Activated effector memory CD4-positive, alpha-beta T cell treated with Interleukin-2 at 50 U/mL for 16 hours (primary cell): ENCODE data around the gene CATSPER1.

Experiments used
- DNase-seq: peaks from one replicate; pipeline ENCODE4 v3.0.0-alpha.2; 2020

CATSPER1 gene

DNA sequence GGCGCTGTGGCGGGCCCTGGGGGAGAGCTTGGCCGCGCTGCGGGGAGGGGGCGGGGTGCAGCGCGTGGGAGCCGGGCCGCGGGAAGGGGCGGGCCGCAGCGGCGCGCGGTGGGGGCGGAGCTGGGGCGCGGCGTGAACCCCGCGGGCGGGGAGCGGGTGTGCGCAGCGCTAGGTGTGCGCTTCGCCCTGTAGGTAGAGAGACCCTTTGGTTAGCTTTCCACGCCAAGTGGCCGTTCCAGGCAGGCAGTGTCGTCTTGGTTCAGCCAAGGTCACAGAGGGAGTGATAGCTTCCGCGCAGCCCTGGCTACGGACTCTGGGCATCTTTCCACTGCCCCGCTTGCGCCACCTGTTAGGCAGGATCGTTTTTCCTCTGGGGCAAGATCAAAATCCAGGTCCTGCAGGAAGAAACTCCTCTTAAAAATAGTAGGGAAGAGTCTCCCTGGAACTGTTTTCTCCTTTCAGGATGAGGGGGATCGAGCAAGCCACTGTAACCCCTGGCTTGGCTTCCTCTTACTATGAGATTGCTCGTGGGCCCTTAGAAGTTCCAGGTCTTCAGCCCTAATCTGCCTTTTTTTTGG lies 23.5 kb downstream of the CATSPER1 start:
- DNase-seq, result no peak

DNA sequence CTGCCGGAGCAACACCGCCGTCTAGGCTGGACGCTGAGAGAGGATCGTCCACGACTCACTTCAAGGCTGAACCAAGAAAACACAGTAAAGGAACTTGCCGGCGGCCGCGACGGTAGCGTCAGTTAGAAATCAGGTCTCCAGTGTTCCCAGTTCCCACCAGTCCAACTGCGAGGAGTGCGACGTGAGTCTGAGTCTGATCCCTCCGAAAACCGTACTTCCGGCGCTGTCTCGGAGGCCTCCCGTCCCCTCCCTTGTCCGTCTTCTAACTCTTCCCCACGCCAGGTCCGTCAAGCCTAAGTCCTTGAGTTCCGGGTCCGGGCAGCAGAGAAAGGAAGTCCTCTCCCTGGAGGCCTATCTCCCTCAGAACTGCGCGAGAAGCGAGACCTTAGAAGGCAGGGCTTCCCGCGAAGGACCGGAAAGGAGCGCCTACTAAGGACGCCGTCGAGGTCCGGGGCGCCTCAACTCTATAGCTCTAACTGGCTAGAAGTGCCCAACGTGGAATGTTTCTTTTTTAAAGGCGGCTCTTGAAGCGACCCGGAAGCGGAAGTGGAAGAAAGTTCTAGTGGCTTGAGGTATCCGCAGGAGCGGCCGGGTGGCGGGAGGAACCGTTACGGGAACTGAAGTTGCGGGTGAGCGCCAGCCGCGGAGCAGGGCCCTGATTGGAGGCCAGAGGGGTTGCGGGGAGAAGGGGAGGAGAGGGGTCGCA lies 24.2 kb downstream of the CATSPER1 start, which contains the start of the genes BANF1 and EIF1AD:
BANF1 (plus strand) TSS at position 562 of the 706 bp plus-strand sequence. CDS start 748 bp downstream, outside the sequence.
EIF1AD (minus strand) TSS at position 216 of the 706 bp plus-strand sequence. CDS start 1,768 bp downstream, outside the sequence.
- DNase-seq, result peak; percentile 92

DNA sequence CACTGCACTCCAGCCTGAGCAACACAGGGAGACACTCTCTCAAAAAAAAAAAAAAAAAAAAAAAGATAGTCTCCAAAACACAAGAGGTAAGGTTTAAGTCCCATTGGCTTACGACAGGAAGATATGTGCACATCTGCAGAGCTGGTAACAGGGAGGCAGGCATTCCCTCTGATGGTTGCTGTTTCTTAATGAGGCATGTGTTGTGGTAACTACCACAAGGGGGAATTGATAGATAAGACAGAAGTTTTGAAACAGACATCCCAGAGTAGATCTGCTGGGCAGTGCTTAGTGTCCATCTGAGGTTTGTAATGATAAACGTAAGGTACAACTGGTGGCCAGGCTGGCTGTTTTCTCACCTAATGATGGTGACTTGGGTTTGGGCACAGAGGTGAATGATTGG lies 29.0 kb downstream of the CATSPER1 start:
- no peak for DNase-seq

DNA sequence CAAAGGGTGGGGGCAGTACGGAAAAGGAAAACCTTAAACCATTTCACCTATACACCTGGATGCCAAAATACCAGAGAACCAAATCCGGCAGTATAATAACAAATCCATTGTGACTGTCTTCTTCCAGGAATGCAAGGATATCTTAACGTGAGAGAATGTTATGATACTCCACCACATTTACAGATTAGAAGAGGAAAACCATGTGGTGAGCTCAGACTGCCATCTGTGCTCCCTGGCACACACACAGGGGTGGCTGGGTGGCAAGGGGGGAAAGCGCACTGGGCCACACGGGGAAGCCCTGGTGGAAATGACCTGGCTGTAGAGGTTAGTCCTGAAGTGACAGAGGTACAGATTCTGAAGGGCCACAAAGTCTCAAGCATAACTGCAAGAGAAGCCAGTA lies 34.2 kb downstream of the CATSPER1 start:
- no peak for DNase-seq

DNA sequence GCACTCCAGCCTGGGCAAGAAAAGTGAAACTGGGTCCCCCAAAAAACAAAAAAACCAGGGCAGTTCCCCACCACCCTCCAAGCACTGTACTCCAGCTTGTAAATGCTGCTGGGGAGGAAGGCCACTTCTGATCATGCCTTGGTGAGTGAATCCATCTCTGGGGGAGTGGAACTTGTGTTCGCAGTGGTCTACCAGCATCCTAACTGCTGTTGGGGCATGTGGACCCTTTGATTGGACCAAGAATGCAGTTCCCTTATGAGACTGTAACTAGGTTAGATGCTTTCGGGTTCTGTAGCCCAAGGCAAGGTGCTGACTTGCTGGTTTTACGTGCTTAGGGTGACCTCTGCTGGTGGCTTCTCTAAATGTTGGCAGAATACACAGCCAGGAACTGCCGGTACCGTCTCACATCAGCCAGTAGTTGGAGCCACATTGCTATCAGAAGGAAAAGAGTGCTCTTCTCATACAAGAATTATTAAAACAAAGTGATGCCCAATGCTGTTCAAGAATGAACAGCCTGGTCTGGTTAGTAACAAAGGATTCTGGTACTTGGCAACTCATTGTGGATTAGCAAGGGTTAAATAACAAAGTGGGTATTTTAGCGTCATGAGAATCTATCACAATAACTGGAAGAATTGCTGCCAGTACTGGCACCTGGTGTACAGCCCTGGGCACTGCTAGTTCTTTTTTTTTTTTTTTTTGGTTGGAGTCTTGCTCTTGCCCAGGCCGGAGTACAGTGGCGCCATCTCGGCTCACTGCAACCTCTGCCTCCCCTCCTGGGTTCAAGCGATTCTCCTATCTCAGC lies 37.3 kb downstream of the CATSPER1 start:
- peak; percentile 81 for DNase-seq

DNA sequence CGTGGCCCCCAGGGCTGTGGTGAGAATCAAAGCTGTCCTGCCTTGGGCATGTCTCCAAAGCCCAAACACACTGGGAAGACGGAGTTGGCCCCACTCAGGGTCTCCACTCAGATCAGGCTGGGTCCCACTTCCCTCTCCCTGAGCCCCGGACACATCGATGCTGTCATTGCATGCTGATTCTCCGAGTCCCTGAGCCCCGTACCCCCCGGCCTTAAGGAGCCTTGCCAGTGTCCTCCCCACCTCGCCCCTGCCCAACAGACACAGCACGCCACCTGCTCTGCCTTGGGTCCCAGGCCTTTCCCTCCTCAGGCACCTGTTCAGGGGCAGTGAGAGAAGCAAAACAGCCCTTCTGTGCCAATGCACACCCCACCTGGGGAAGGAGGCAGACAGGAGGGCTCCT lies 38.9 kb downstream of the CATSPER1 start:
- DNase-seq, result no peak

DNA sequence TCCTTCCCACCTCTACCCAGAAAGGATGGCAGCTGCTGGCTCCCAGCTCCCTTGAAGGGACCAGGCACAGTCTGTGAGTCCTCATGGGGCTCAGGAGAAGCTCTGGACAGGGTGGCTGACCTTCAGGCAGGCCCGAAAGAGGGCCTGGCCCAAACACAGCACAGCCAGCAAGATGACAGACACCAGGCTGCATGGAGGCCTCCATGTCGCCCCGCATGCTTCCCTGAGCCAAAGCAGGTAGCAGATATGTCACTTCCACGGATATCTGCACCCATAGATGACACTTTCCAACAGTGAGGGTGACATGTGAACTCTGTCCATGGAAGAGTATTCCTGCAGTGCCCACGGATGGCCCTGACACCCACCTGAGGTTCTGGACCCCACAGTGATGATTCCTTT lies 42.7 kb downstream of the CATSPER1 start:
- DNase-seq, result no peak

DNA sequence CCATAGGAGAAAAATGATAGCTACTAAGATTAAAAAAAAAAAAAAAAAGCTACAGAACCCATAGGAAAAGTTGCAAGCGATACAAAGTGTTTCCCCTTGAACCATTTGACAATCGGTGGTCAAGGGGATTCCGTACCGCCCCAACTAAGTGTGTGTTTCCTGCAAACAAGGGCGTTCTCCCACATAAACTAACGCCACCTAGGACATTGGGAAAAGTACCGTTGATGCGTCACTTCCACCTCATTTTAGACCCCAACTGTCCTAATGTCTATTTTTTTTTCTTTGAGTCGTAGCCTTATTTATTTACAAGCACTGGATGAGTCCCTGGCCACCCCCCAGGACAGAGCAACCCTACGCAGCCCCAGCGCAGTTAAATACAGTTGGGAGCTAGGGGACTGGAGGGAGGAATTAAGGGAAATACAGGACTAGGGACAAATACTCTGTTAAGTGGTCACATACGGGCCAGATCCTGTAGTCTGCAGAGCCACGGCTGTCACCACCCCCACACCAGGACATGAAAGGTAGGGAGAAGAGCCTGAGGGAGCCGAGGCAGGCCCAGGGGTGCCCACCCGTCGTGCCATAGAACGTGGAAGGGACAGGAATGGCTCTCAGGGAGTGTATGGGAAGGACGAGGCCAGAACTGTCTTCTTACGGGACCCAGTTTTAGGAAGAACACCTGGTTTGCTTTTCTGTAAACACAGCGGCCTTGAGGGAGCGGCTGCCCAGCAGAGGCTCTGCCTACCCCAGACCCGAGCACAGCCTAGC lies 43.3 kb downstream of the CATSPER1 start:
- DNase-seq, result no peak

DNA sequence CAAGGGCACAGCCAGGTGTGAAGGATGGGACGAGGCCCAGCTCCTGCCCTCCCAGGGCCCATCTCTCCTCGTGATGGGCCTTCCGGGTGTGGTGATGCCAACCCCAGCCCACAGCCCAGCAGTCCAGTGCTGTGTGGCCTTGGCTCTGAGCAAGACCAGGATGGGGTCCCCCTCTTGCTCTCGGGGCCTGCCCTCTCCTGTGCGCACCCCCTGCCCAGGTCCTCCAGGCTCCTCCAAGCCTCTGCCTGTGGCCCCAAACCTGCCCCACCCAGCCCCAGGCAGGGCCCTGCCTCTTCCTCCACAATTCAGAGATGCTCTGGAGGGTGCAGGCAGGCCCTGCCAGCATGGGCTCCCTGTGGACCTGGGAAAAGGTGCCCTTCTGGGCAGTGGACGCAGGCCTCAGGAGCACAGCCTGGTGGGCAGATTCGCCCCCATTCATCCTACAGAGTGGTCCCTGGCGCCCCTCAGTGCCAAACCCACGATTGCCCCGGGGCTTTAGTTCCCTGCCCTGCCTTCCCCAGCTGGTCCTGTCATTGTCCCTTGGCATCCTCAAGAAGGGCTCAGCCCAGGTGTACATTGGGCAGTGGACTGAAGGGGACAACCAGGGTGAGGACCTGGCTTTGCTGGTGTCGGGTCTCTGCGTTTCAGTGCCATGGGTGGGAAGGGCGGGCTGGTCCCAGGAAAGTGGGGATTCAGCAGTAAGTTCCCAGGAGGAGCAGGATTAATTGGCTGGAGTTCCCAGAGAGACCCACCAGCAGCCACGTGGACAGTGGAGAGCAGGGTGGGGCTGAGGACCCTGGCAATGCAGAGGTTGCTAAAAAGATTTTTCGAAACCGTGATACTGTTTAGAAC lies 44.1 kb downstream of the CATSPER1 start:
- no peak for DNase-seq

DNA sequence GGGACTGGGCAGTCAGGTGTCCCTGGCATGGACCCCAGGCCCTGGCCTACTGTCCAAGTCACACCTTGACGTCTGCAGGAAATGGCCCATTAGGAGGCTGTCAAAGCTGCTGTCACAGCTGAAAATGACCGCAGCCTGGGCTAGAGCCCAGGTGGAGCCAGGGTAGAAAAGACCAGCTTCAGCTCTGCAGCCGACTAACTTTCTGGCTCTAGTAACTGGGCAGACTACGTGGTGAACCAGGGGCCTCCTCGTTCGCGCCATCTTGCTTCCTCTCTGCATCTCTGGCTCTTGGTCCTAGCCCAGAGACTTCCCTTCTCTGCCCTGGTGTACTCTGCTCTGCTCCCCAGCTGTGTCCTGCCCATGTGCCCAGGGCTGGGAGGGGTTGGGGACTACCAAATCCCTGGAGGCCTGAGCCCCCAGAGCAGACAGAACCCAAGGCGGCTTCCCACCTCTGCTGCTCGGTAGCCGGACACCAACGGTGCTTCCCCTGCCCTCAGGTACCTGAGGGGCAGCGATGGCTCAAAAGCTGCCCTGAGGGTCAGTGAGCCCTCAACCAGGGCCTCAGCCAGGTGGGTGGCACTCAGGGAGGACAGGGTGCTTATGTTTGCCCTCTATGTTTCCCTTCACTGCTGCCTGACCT lies 45.1 kb downstream of the CATSPER1 start:
- no peak for DNase-seq

DNA sequence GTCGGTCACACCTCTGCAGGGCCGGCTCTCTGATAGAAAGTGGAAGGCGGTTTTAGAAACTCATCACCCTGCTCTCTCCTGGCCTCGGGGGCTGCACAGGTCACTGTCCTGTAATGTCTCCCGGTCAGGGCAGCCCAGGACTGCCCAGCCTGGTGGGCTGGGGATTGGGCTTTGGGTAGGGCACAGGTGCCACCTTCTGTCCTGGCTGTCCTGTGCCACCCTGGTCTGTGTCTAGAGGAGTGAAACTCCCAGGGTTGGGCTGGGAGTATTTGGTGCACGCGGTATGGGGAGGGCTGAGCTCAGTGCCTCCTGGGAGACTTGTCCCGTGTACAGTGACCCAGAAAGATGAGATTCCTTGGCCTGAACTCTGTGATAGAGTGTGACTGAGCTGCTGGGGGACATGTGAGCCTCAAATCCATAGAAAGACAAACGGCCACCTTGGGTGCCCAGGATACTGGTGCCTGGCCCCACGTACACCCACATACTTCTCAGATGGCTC lies 47.0 kb downstream of the CATSPER1 start:
- no peak for DNase-seq

DNA sequence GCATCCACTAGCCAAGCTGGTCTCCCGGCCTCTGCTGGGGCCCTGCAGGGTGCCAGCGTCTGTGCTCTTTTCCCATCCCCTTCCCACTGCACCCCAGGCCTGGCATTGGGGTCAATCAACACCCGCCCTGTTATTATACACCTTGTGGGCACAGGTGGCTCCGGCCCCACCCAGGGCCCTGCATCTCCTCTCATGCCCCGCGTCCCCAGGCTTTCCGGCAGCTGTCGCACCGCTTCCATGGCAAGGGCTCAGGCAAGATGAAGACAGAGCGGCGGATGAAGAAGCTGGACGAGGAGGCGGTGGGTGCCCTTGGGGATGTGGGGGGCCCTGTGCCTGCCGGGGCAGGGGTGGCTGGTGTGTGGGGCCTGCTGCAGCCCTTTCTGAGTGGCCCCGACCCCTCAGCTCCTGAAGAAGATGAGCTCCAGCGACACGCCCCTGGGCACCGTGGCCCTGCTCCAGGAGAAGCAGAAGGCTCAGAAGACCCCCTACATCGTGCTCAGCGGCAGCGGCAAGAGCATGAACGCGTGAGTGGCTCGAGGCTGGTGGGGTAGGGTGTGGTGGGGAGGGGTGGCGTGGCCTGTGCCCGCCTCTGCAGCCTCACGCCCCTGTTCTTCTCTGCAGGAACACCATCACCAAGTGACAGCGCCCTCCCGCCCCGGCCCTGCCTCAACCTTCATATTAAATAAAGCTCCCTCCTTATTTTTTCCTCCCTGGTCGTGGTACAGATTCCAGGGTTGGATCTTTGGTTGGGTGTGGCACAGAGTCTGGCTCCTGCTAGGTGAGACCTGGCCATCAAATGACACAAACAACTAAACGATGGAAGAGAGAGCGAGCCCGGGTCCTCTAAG lies 47.7 kb downstream of the CATSPER1 start:
- no peak for DNase-seq

DNA sequence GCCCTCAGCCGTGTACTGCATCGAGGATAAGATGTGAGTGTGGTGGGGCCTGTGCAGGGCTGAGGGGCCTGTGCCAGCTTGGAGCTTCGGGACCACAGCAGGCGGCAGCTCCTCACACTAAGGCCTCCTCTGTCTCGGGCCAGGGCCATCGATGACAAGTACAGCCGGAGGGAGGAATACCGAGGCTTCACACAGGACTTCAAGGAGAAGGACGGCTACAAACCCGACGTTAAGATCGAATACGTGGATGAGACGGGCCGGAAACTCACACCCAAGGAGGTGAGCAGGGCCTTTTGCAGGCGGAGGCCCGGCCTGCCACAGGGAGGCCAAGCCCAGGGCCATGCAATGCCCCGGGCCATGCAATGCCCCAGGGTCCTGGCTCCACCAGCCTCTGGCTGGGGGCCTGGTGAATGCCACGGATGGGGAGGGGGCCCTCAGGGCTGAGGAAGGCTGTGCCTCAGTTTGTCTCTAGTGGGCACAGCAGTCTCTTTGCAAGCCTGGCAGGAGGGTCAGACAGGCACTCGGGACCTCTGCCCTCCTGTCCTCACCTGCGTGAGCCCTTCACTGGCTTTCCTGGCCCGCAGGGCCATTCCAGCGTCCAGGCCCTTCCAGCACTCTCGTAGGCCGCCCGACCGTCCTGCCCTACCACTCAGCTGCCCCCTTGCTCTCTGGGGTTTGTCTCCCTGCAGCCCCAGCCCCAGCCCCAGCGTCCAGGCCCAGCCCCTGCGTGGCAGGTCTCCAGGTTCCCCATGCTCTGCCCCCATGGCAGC lies 48.5 kb downstream of the CATSPER1 start:
- DNase-seq, result no peak

DNA sequence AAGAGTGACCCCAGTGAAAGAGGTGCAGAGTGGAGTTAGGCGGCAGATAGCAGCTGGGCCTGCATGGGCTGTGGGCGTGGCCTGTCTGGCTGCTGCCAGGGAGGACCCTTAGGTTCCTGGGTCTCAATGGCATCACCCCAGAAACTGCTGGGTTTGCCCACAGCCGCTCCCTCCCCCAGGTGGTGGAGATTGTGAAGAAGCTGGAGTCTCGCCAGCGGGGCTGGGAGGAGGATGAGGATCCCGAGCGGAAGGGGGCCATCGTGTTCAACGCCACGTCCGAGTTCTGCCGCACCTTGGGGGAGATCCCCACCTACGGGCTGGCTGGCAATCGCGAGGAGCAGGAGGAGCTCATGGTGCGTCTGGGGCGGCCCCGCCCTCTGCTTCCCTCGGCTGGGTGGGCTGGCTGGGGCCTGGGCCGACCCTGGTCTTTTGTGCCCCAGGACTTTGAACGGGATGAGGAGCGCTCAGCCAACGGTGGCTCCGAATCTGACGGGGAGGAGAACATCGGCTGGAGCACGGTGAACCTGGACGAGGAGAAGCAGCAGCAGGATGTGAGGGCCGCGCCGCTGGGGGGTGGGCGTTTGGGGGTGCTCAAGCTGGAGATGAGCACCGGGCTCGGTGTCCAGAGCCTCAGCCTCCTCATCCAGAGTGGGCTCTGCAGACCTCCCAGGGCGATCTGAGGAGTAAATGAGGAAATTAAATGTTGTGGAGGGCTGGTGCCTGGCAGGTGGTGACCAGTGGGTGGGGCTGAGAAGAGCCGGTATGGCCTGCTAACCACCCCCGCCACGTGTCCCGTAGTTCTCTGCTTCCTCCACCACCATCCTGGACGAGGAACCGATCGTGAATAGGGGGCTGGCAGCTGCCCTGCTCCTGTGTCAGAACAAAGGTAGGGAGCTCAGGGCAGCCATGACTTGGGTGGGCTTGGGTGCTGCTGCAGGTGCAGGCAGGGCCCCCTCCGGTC lies 49.8 kb downstream of the CATSPER1 start:
- no peak for DNase-seq

DNA sequence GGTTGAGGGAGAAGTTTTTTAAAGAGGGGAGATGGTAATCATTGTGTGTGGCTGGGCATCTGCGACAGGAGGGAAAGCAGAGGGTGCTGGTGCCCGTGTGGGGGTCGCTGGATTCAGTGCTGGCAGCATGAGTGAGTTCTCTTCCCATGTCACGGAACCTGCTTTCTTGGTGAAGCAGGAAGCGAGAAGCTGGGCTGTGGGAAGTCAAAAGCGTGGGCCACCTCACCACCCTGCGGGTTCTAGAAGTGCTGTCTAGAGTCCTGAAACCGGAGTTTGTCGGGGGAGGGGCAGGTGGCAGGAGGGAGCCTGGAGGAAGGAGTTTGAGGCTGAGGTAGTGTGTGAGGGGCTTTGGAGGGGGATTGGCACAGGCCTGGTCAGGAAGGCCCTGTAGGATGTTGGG lies 50.5 kb downstream of the CATSPER1 start:
- DNase-seq, result no peak

DNA sequence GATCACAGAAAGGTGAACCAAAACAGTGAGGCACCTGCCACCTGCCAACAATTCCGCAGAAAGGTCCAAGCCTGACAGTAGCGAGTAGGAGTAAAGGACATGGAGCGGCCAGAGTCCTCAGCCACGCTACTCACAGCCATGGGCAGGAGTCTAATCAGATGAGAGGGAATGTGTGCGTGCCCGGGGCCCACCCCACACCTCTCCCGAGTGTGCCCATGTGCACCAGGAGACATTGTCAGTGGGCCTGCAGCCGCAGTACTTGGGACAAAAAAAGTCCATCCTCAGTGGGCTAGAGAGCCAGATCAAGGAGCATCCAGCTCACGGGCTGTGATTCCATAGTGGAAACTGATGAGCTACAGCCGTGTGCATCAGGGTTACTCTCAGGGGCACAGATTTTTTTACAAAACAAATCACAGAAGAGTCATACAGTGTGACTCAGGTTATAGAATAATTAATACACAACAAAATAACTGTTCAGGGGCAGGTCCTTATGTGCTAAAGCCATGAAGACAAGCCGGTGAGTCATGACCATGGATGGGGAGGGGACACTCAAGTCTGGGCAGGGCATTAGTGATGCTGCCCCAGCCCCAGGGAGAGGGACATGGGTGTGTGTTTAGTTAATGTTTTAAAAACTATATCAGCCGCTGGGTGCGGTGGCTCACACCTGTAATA lies 52.7 kb downstream of the CATSPER1 start:
- no peak for DNase-seq

DNA sequence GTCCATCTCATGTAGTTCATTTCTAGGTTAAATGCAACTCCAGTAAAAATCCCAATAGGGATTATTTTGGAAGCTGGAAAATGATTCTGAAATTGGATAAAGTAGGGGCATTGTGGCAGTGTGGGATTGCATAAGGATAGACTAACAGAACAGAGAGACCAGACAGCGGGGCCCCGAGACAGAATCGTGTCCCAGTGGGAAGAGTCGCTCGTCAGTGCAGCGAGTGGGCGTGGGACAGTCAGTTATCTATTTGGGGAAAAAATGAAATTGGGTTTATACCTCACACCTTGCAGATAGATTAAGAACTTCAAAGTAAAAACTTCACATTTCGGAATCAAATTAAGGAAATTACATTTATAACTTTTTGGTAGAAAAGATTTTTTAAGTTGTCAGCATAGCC lies 54.2 kb downstream of the CATSPER1 start:
- DNase-seq, result no peak
